MM.1S (cell line): ENCODE results near the gene PCSK9.

Experiments used
- DNase-seq: peaks from one replicate; pipeline ENCODE4 v3.0.0-alpha.2; 2015
- H2AFZ ChIP-seq: fragments of 300-600 bp; sonication (generic); 2 replicates; pipeline ENCODE4 v1.6.0; 2016; ENCODE audit warnings: antibody characterized with exemption, low read length
- H3F3A ChIP-seq: fragments of 300-600 bp; sonication (generic); 2 replicates; pipeline ENCODE4 v1.6.1; 2016; ENCODE audit warnings: mild to moderate bottlenecking, antibody characterized with exemption, low read length, moderate library complexity, mixed read lengths; ENCODE audit not compliant: insufficient read depth
- H3K27ac ChIP-seq: fragments of 300-600 bp; sonication (generic); 2 replicates; pipeline ENCODE4 v1.5.1; 2016; ENCODE audit warnings: mild to moderate bottlenecking, low read length
- H3K27me3 ChIP-seq: fragments of 300-600 bp; sonication (generic); replicated peaks from 2 replicates; pipeline ENCODE4 v1.6.0; 2016; ENCODE audit warnings: low read length; ENCODE audit not compliant: insufficient read depth
- H3K36me3 ChIP-seq: fragments of 300-600 bp; sonication (generic); replicated peaks from 2 replicates; pipeline ENCODE4 v1.6.1; 2016; ENCODE audit warnings: mild to moderate bottlenecking, low read length, mixed read lengths; ENCODE audit not compliant: insufficient read depth
- H3K4me1 ChIP-seq: fragments of 300-600 bp; sonication (generic); 2 replicates; pipeline ENCODE4 v1.6.1; 2016; ENCODE audit warnings: low read length, mixed read lengths
- H3K4me2 ChIP-seq: fragments of 300-600 bp; sonication (generic); 2 replicates; pipeline ENCODE4 v1.6.0; 2016; ENCODE audit warnings: low read depth, low read length
- H3K4me3 ChIP-seq: fragments of 300-600 bp; sonication (generic); 2 replicates; pipeline ENCODE4 v1.5.1; 2016; ENCODE audit warnings: low read length, mixed read lengths
- H3K79me2 ChIP-seq: fragments of 300-600 bp; sonication (generic); 2 replicates; pipeline ENCODE4 v1.6.1; 2016; ENCODE audit warnings: mixed run types, low read length, mixed read lengths
- H3K9ac ChIP-seq: fragments of 300-600 bp; sonication (generic); 2 replicates; pipeline ENCODE4 v1.6.1; 2016; ENCODE audit warnings: low read length, mixed read lengths
- H3K9me2 ChIP-seq: fragments of 300-600 bp; sonication (generic); replicated peaks from 2 replicates; pipeline ENCODE4 v1.6.1; 2016; ENCODE audit warnings: mild to moderate bottlenecking, low read length, mixed read lengths; ENCODE audit not compliant: insufficient read depth
- H3K9me3 ChIP-seq: fragments of 300-600 bp; sonication (generic); replicated peaks from 2 replicates; pipeline ENCODE4 v1.6.1; 2016; ENCODE audit warnings: mild to moderate bottlenecking, low read length, mixed read lengths; ENCODE audit not compliant: insufficient read depth
- H4K20me1 ChIP-seq: fragments of 300-600 bp; sonication (generic); 2 replicates; pipeline ENCODE4 v1.6.1; 2016; ENCODE audit warnings: mild to moderate bottlenecking, low read length, moderate library complexity, mixed read lengths; ENCODE audit not compliant: insufficient read depth
- EZH2 ChIP-seq: fragments of 300-600 bp; sonication (generic); optimal IDR thresholded peaks from 2 replicates; pipeline ENCODE3; 2017; ENCODE audit warnings: low read depth, mild to moderate bottlenecking, antibody characterized with exemption, low read length, mixed read lengths
- EZH2phosphoT487 ChIP-seq: fragments of 300-600 bp; sonication (generic); IDR thresholded peaks from 2 replicates; pipeline ENCODE4 v1.6.1; 2018; ENCODE audit warnings: antibody characterized with exemption, low read length
- TF ChIP-seq, protein P1 (sequence below): fragments of 300-600 bp; sonication (generic); IDR thresholded peaks from 2 replicates; pipeline ENCODE4 v1.5.1; 2016; ENCODE audit warnings: antibody characterized with exemption, low read length, mixed read lengths

The PCSK9 gene

DNA sequence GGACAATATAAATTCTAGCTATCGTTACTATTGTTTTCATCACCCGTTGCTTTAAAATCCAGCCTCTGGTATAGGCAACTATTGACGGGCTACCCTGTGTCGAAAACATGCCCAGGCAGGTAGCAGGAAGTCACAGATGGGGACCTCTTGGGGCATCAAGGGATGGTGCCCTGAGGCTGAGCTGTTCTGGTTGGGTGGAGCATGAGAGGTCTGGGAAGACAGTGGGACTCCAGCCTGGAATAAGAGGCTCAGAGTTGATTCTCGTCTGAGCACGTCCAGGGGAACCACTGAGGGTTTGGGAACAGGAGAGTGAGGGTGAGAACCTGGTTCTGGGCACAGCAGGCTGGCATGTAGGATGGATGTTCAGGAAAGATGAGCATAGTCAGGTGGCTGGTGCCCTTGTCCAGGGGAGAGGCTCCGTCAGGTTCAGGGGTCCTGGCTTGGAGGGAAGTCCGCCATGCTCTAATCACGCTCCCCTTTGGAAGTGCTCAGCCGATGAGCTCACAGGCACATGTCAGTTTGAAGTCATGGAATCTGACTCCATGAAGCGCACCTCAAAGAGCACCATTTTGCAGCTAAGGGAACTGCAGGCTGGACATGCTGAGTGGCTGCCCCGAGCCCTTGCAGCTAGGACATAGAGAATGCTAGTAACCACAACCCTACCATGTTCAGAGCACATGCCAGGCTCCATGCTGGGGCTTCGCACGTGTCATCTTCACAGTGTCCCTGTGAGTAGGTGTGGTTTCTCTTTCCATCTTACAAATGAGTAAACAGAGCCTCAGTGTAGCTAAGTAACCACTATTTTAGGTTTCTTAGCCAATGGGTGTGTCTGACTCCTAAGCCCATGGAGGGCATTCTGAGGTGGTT lies 21.0 kb downstream of the PCSK9 start:
- Histone ChIP-seq H3K9me2 (no peaks in the 10 kb centered on the region), H3K36me3 (no peaks in the 10 kb centered on the region), H3K4me3 (no peak overlapping the region), H3K4me2 (no peak overlapping the region), H3K9me3 (no peaks in the 10 kb centered on the region), H3K4me1 (no peaks in the 10 kb centered on the region), H3K27me3 (no peaks in the 10 kb centered on the region), H3K27ac (no peak overlapping the region), H4K20me1 (no peaks in the 10 kb centered on the region), H2AFZ (no peak overlapping the region), H3K79me2 (no peaks in the 10 kb centered on the region), H3F3A (no peaks in the 10 kb centered on the region), H3K9ac (no peak overlapping the region)
- DNase-seq, result no peak
- TF ChIP-seq EZH2phosphoT487 (no peak), EZH2 (no peak)
- TF ChIP-seq, protein P1, sequence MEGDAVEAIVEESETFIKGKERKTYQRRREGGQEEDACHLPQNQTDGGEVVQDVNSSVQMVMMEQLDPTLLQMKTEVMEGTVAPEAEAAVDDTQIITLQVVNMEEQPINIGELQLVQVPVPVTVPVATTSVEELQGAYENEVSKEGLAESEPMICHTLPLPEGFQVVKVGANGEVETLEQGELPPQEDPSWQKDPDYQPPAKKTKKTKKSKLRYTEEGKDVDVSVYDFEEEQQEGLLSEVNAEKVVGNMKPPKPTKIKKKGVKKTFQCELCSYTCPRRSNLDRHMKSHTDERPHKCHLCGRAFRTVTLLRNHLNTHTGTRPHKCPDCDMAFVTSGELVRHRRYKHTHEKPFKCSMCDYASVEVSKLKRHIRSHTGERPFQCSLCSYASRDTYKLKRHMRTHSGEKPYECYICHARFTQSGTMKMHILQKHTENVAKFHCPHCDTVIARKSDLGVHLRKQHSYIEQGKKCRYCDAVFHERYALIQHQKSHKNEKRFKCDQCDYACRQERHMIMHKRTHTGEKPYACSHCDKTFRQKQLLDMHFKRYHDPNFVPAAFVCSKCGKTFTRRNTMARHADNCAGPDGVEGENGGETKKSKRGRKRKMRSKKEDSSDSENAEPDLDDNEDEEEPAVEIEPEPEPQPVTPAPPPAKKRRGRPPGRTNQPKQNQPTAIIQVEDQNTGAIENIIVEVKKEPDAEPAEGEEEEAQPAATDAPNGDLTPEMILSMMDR, result no peak

DNA sequence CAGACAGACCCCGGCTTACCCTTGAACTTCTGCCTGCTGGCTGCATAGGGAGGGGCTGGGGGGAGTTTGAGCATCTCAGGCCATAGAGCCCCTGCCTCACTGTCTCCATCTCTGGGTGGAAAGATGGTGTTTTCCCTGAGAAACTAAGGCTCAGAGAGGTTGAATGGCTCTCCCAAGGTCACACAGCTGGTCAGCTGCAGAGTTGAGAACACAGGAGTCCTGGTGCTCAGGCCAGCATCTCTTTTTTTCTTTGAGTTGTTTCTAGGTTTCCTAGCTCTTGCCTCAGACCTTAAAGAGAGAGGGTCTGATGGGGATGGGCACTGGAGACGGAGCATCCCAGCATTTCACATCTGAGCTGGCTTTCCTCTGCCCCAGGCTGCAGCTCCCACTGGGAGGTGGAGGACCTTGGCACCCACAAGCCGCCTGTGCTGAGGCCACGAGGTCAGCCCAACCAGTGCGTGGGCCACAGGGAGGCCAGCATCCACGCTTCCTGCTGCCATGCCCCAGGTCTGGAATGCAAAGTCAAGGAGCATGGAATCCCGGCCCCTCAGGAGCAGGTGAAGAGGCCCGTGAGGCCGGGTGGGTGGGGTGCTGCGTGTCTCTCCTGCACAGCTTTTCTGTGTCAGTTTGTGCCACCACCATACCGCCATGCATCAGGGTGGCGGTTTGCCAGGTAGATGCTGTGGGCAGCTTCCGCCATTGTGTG lies 21.8 kb downstream of the PCSK9 start:
- Histone ChIP-seq H3K36me3 (no peaks in the 10 kb centered on the region), H3K4me2 (no peak overlapping the region), H3K9me2 (no peaks in the 10 kb centered on the region), H3K4me1 (no peaks in the 10 kb centered on the region), H3K9ac (no peak overlapping the region), H3F3A (no peaks in the 10 kb centered on the region), H3K4me3 (no peak overlapping the region), H3K27me3 (no peaks in the 10 kb centered on the region), H4K20me1 (no peaks in the 10 kb centered on the region), H3K9me3 (no peaks in the 10 kb centered on the region), H3K79me2 (no peaks in the 10 kb centered on the region), H3K27ac (no peak overlapping the region), H2AFZ (no peak overlapping the region)
- TF ChIP-seq EZH2, result no peak
- no peak for DNase-seq

DNA sequence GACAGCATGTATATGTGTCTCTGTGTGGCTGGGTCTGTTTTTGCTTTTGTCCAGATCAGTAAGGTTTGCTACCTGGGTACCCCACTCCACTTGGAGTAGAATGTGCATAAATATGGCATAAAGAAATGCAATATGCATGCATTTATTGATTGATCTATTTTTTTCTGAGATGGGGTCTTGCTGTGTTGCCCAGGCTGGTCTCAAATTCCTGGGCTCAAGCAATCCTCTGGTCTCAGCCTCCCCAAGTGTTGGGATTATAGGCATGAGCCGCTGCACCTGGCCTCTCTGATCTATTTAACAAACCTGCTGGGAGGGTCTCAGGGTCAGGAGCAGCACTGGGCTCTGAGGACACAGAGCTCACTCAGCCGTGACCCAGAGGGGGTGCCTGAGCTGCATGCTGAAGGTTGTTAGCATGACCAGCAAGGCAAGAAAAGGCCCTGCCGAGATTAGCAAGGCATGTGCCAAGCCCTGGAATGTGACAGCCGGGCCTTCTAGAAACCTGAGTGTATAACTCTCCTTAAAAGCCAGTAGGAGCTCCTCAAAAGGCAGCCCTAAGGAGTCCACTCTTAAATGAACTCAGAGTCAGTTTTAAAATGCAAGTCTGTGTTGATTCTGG lies 22.5 kb downstream of the PCSK9 start:
- Histone ChIP-seq H3K9me3 (no peaks in the 10 kb centered on the region), H3K36me3 (no peaks in the 10 kb centered on the region), H3K27me3 (no peaks in the 10 kb centered on the region), H2AFZ (no peak overlapping the region), H3K9ac (no peak overlapping the region), H3K4me3 (no peak overlapping the region), H3K79me2 (no peaks in the 10 kb centered on the region), H3K9me2 (no peaks in the 10 kb centered on the region), H3K4me2 (no peak overlapping the region), H4K20me1 (no peaks in the 10 kb centered on the region), H3K27ac (no peak overlapping the region), H3F3A (no peaks in the 10 kb centered on the region), H3K4me1 (no peaks in the 10 kb centered on the region)
- no peak for DNase-seq
- TF ChIP-seq EZH2 (no peak), EZH2phosphoT487 (no peak)
- TF ChIP-seq, protein P1, result no peak
